A673 (cell line): Measurements from ENCODE around the gene BRSK1.

Source experiments
- CTCF ChIP-seq: fragments of 300-800, 200-600 bp; sonication (generic); conservative IDR thresholded peaks from 2 replicates; pipeline ENCODE4 v1.5.1; 2017; ENCODE audit warnings: low read depth, mild to moderate bottlenecking, antibody characterized with exemption, low read length, moderate library complexity, mixed read lengths
- EZH2 ChIP-seq: fragments of 200-600 bp; sonication (generic); IDR thresholded peaks from 2 replicates; pipeline ENCODE4 v1.6.1; 2017; ENCODE audit warnings: borderline replicate concordance, low read depth, mild to moderate bottlenecking, mixed read lengths, antibody characterized with exemption, low read length; ENCODE audit not compliant: poor library complexity, severe bottlenecking

- TF ChIP-seq CTCF, result no peak
- no peak for TF ChIP-seq EZH2
These were observed 25.7 kb downstream of the BRSK1 start for GRCh38 chr19:55309448-55309847.
